ENCODE data around the gene KRT28.
"Not testable (repeated sequence)": the region's sequence is repeated elsewhere in the genome, so short reads cannot be mapped to it uniquely, and the experiment has no call there.

Gene KRT28

GRCh38 chr17:40818733-40819527, 19.2 kb upstream of the KRT28 start:
- in situ Hi-C loops (cut with MboI; ENCODE audit: low sequenced_read_pairs): no loop called here

- in situ Hi-C loops (cut with MboI; ENCODE audit: low sequenced_read_pairs): no loop called here
Observed at GRCh38 chr17:40818343-40818732, 18.6 kb upstream of the KRT28 start.

- in situ Hi-C loops (cut with MboI; ENCODE audit: low sequenced_read_pairs): no loop called here
Observed at GRCh38 chr17:40817103-40817682, 17.4 kb upstream of the KRT28 start.

- in situ Hi-C loops (cut with MboI; ENCODE audit: low sequenced_read_pairs): no loop called here
Observed at GRCh38 chr17:40816569-40816968, 16.8 kb upstream of the KRT28 start.

GRCh38 chr17:40815381-40815780, 15.6 kb upstream of the KRT28 start:
- in situ Hi-C loops (cut with MboI; ENCODE audit: low sequenced_read_pairs): no loop called here

- in situ Hi-C loops (cut with MboI; ENCODE audit: low sequenced_read_pairs): not testable (repeated sequence)
Observed at GRCh38 chr17:40814657-40815056, 14.9 kb upstream of the KRT28 start.

GRCh38 chr17:40813804-40814203, 14.0 kb upstream of the KRT28 start:
- in situ Hi-C loops (cut with MboI; ENCODE audit: low sequenced_read_pairs): no loop called here

- in situ Hi-C loops (cut with MboI; ENCODE audit: low sequenced_read_pairs): no loop called here
Observed at GRCh38 chr17:40812639-40813038, 12.9 kb upstream of the KRT28 start.

GRCh38 chr17:40810494-40810893, 10.7 kb upstream of the KRT28 start:
- in situ Hi-C loops (cut with MboI; ENCODE audit: low sequenced_read_pairs): no loop called here

GRCh38 chr17:40809721-40810421, 10.1 kb upstream of the KRT28 start:
- in situ Hi-C loops (cut with MboI; ENCODE audit: low sequenced_read_pairs): no loop called here

GRCh38 chr17:40806131-40806530, 6.4 kb upstream of the KRT28 start:
- in situ Hi-C loops (cut with MboI; ENCODE audit: low sequenced_read_pairs): no loop called here

GRCh38 chr17:40803617-40804082, 3.9 kb upstream of the KRT28 start:
- in situ Hi-C loops (cut with MboI; ENCODE audit: low sequenced_read_pairs): no loop called here

GRCh38 chr17:40801157-40801556, 1.4 kb upstream of the KRT28 start:
- in situ Hi-C loops (cut with MboI; ENCODE audit: low sequenced_read_pairs): no loop called here

GRCh38 chr17:40800381-40800780, 622 bp upstream of the KRT28 start:
- in situ Hi-C loops (cut with MboI; ENCODE audit: low sequenced_read_pairs): no loop called here

GRCh38 chr17:40796846-40797245, 2.9 kb downstream of the KRT28 start:
- in situ Hi-C loops (cut with MboI; ENCODE audit: low sequenced_read_pairs): no loop called here

GRCh38 chr17:40795019-40795667, 4.6 kb downstream of the KRT28 start:
- in situ Hi-C loops (cut with MboI; ENCODE audit: low sequenced_read_pairs): no loop called here

GRCh38 chr17:40794466-40794865, 5.3 kb downstream of the KRT28 start:
- in situ Hi-C loops (cut with MboI; ENCODE audit: low sequenced_read_pairs): no loop called here

GRCh38 chr17:40793832-40794231, 5.9 kb downstream of the KRT28 start:
- in situ Hi-C loops (cut with MboI; ENCODE audit: low sequenced_read_pairs): no loop called here

- in situ Hi-C loops (cut with MboI; ENCODE audit: low sequenced_read_pairs): no loop called here
Observed at GRCh38 chr17:40791787-40792436, 7.8 kb downstream of the KRT28 start.

GRCh38 chr17:40791111-40791510, 8.6 kb downstream of the KRT28 start:
- in situ Hi-C loops (cut with MboI; ENCODE audit: low sequenced_read_pairs): no loop called here

GRCh38 chr17:40782450-40782849, 17.3 kb downstream of the KRT28 start, which contains the start of gene KRT27:
Gene KRT27, minus strand, starts transcription at chr17:40782550. Its CDS starts 57 bp downstream, at chr17:40782493.
- in situ Hi-C loops (cut with MboI; ENCODE audit: low sequenced_read_pairs): no loop called here
